Loucy (cell line): ENCODE data around the gene GMCL2.
"Not testable (repeated sequence)": the region's sequence is repeated elsewhere in the genome, so short reads cannot be mapped to it uniquely, and the experiment has no call there.

Experiments used
- H2AFZ ChIP-seq: fragments of 200-600 bp; sonication (generic); 2 replicates; pipeline ENCODE4 v1.6.0; 2016; ENCODE audit warnings: antibody characterized with exemption, mild to moderate bottlenecking, low read length, moderate library complexity
- H3F3A ChIP-seq: fragments of 200-600 bp; 2 replicates; pipeline ENCODE4 v1.6.0; 2016; ENCODE audit warnings: antibody characterized with exemption, low read depth, mild to moderate bottlenecking
- H3K27me3 ChIP-seq: fragments of 200-600 bp; sonication (generic); 2 replicates; pipeline ENCODE4 v1.6.1; 2014; ENCODE audit warnings: low read length, mild to moderate bottlenecking; ENCODE audit not compliant: insufficient read depth, poor library complexity, severe bottlenecking
- H3K36me3 ChIP-seq: fragments of 200-600 bp; sonication (generic); 2 replicates; pipeline ENCODE4 v1.6.1; 2016; ENCODE audit warnings: low read length; ENCODE audit not compliant: insufficient read depth
- H3K4me1 ChIP-seq: fragments of 200-600 bp; sonication (generic); 2 replicates; pipeline ENCODE4 v1.5.1; 2014; ENCODE audit warnings: low read length, mild to moderate bottlenecking; ENCODE audit not compliant: insufficient read depth, poor library complexity, severe bottlenecking
- H3K4me2 ChIP-seq: fragments of 200-600 bp; sonication (generic); 2 replicates; pipeline ENCODE4 v1.6.0; 2014; ENCODE audit warnings: antibody characterized with exemption, low read length, low read depth, mild to moderate bottlenecking; ENCODE audit not compliant: poor library complexity, severe bottlenecking
- H3K4me3 ChIP-seq: fragments of 200-600 bp; sonication (generic); 2 replicates; pipeline ENCODE4 v1.5.1; 2014; ENCODE audit warnings: low read length, mild to moderate bottlenecking, mixed read lengths; ENCODE audit not compliant: poor library complexity, severe bottlenecking
- H3K79me2 ChIP-seq: fragments of 200-600 bp; sonication (generic); 2 replicates; pipeline ENCODE4 v1.6.1; 2014; ENCODE audit warnings: low read length; ENCODE audit not compliant: insufficient read depth
- H3K9ac ChIP-seq: fragments of 200-600 bp; sonication (generic); 2 replicates; pipeline ENCODE4 v1.6.0; 2014; ENCODE audit warnings: mild to moderate bottlenecking, low read depth, low read length, moderate library complexity; ENCODE audit not compliant: poor library complexity, severe bottlenecking
- H3K9me2 ChIP-seq: fragments of 200-600 bp; sonication (generic); replicated peaks from 2 replicates; pipeline ENCODE4 v1.6.1; 2016; ENCODE audit warnings: low read depth, low read length, mixed read lengths
- H3K9me3 ChIP-seq: fragments of 200-600 bp; sonication (generic); 2 replicates; pipeline ENCODE4 v1.6.1; 2014; ENCODE audit warnings: mild to moderate bottlenecking, antibody characterized with exemption, low read length, low read depth; ENCODE audit not compliant: insufficient read depth
- H4K20me1 ChIP-seq: fragments of 200-600 bp; sonication (generic); 2 replicates; pipeline ENCODE4 v1.6.0; 2014; ENCODE audit warnings: antibody characterized with exemption, low read length, mild to moderate bottlenecking; ENCODE audit not compliant: insufficient read depth, poor library complexity, severe bottlenecking
- EZH2phosphoT487 ChIP-seq: fragments of 200-600 bp; IDR thresholded peaks from 2 replicates; pipeline ENCODE4 v1.6.1; 2018; ENCODE audit warnings: antibody characterized with exemption, mild to moderate bottlenecking, moderate library complexity, borderline replicate concordance
- TF ChIP-seq, protein P1 (sequence below): fragments of 200-600 bp; sonication (generic); conservative IDR thresholded peaks from 2 replicates; pipeline ENCODE4 v1.5.1; 2014; ENCODE audit warnings: mild to moderate bottlenecking, antibody characterized with exemption, low read length

Gene GMCL2

DNA sequence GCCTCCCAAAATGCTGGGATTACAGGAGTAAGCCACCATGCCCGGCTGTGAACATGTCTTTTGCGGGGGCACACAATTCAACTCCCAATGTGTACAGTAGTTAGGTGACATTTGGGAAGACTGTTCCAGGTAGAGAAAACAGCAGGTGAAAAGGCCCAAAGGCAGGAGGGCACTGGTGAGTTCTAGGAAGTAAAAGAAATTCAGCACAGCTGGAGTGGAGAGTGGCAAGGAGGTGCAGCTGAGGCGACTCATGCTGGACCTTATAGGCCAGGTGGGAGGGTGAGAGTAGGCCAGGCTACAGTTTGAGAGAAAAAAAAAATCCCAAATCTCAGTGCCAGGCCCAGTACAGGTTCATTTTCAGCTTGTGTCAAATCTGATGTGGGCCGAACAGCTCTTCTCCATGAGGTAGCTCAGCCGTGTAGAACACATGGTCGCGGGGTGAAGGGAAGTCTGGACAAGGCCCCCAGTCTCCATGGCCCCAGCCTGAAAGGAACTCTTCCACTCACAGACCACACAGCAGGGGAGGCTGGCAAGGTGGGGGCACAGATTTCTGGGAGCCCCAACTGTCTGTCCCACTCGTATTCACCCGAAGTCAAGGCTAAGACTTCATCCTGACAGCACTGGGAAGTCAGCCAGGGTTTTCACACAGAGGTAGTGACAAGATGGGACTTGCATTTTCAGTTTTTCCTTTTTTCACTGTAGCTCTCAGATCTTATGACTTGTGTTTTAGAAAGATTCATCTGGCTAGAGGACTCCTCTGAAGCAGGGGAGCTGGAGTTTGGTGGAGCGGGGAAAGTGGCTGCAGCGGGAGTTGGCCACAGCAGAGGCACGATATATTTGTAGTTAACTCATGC is 12.6 kb upstream of the GMCL2 start:
- no peak overlapping the region for H3K4me2 ChIP-seq

GRCh38 chr5:178198706-178199105 is 11.5 kb upstream of the GMCL2 start:
- H3K4me2 ChIP-seq: no peak overlapping the region
- H3F3A ChIP-seq: no peaks in the 10 kb centered on the region
- H3K9me2 ChIP-seq: no peaks in the 10 kb centered on the region
- H4K20me1 ChIP-seq: no peaks in the 10 kb centered on the region
- no peaks in the 10 kb centered on the region for H3K9me3 ChIP-seq
- no peak overlapping the region for H2AFZ ChIP-seq
- H3K79me2 ChIP-seq: peaks cover 5% of the 10 kb centered on the region
- no peaks in the 10 kb centered on the region for H3K36me3 ChIP-seq
- TF ChIP-seq EZH2phosphoT487: no peak
- TF ChIP-seq, protein P1, sequence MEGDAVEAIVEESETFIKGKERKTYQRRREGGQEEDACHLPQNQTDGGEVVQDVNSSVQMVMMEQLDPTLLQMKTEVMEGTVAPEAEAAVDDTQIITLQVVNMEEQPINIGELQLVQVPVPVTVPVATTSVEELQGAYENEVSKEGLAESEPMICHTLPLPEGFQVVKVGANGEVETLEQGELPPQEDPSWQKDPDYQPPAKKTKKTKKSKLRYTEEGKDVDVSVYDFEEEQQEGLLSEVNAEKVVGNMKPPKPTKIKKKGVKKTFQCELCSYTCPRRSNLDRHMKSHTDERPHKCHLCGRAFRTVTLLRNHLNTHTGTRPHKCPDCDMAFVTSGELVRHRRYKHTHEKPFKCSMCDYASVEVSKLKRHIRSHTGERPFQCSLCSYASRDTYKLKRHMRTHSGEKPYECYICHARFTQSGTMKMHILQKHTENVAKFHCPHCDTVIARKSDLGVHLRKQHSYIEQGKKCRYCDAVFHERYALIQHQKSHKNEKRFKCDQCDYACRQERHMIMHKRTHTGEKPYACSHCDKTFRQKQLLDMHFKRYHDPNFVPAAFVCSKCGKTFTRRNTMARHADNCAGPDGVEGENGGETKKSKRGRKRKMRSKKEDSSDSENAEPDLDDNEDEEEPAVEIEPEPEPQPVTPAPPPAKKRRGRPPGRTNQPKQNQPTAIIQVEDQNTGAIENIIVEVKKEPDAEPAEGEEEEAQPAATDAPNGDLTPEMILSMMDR: no peak
- H3K27me3 ChIP-seq: no peaks in the 10 kb centered on the region
- peaks cover 13% of the 10 kb centered on the region for H3K4me1 ChIP-seq
- no peak overlapping the region for H3K9ac ChIP-seq
- H3K4me3 ChIP-seq: no peak overlapping the region

More for the DNA sequence above, 12.6 kb upstream of the GMCL2 start:
- peaks cover 3% of the 10 kb centered on the region for H3K4me1 ChIP-seq
- H3K79me2 ChIP-seq: peaks cover 15% of the 10 kb centered on the region
- H4K20me1 ChIP-seq: no peaks in the 10 kb centered on the region
- H3K36me3 ChIP-seq: no peaks in the 10 kb centered on the region
- H2AFZ ChIP-seq: no peak overlapping the region
- H3K4me3 ChIP-seq: no peak overlapping the region
- no peak overlapping the region for H3K9ac ChIP-seq
- no peaks in the 10 kb centered on the region for H3K9me3 ChIP-seq
- H3F3A ChIP-seq: no peaks in the 10 kb centered on the region
- H3K27me3 ChIP-seq: no peaks in the 10 kb centered on the region
- TF ChIP-seq, protein P1: no peak
- H3K9me2 ChIP-seq: no peaks in the 10 kb centered on the region

DNA sequence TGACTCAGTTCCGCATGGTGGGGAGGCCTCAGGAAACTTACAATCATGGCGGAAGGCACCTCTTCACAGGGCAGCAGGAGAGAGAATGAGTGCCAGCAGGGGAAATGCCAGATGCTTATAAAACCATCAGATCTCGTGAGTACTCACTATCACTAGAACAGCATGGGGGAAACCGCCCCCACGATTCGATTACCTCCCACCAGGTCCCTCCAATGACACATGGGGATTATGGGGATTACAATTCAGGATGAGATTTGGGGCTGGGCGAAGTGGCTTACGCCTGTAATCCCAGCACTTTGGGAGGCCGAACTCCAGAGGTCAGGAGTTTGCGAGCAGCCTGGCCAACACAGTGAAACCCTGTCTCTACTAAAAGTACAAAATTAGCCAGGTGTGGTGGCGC is 11.0 kb upstream of the GMCL2 start:
- H2AFZ ChIP-seq, H4K20me1 ChIP-seq, H3K79me2 ChIP-seq, H3K4me2 ChIP-seq, H3K4me3 ChIP-seq, H3F3A ChIP-seq, H3K9ac ChIP-seq, H3K36me3 ChIP-seq, H3K27me3 ChIP-seq, H3K9me2 ChIP-seq, H3K9me3 ChIP-seq: not testable (repeated sequence)
- peaks cover 16% of the 10 kb centered on the region for H3K4me1 ChIP-seq

- Histone ChIP-seq H3K4me3 (no peak overlapping the region), H3K79me2 (no peaks in the 10 kb centered on the region), H2AFZ (no peak overlapping the region), H3K4me1 (peaks cover 19% of the 10 kb centered on the region), H3K9ac (no peak overlapping the region), H3K4me2 (no peak overlapping the region), H3K36me3 (no peaks in the 10 kb centered on the region), H3F3A (no peaks in the 10 kb centered on the region), H3K9me3 (no peaks in the 10 kb centered on the region), H4K20me1 (no peaks in the 10 kb centered on the region), H3K9me2 (no peaks in the 10 kb centered on the region), H3K27me3 (no peaks in the 10 kb centered on the region)
- TF ChIP-seq, protein P1: no peak; the same call in 1 of the 2 replicates
- no peak for TF ChIP-seq EZH2phosphoT487
These were observed 9.8 kb upstream of the GMCL2 start for GRCh38 chr5:178196986-178197385.
